Lower leg skin (tissue), 4 donors: Measurements from ENCODE around the gene MYO19. TPM values are rescaled to one million over a fixed set of nuclear protein-coding genes. Genes with fewer than 3 reads are reported as not detected.
A peak's percentile ranks its signal among the peaks of the same experiment; 100 is the strongest.

Source experiments
- DNase-seq, 2 donors: peaks; one replicate each; pipeline ENCODE4 v3.0.0-alpha.2; 2019; ENCODE audit warnings: low spot score in 2 of 2
- H3K4me3 ChIP-seq: fragments of 200-600 bp; sonication (generic); 2 replicates; pipeline ENCODE4 v1.5.1; 2017; ENCODE audit warnings: mild to moderate bottlenecking, low read depth; ENCODE audit not compliant: poor library complexity, severe bottlenecking
- CTCF ChIP-seq, 3 donors: fragments of 450-650 bp; IDR thresholded peaks; one replicate each; pipeline ENCODE4 v1.5.1; 2016; ENCODE audit warnings: antibody characterized with exemption in 3 of 3, mild to moderate bottlenecking in 3 of 3, moderate library complexity in 2 of 3
- POLR2A ChIP-seq, 2 donors: fragments of 450-650 bp; IDR thresholded peaks; one replicate each; pipeline ENCODE4 v1.6.1; 2016 to 2017; ENCODE audit warnings: antibody characterized with exemption in 2 of 2, mild to moderate bottlenecking in 1 of 2, moderate library complexity in 1 of 2
- WGBS, 2 donors: methylation state at CpG; one replicate each; pipeline ENCODE4 v1.1.5; 2018; 5-methylcytosine and 5-hydroxymethylcytosine counted together
- intact Hi-C: fragments of 100-400 bp; cut with DNase I; formaldehyde crosslinking; loops from one replicate; pipeline ENCODE4 v1.15.0; 2023; ENCODE audit warnings: low total_unique reads
- total RNA-seq, 4 donors: library from RNA; depleted of rRNA; stranded (reverse); fragments of >200 nt; gene quantifications; one replicate each; pipeline ENCODE4 v1.1.0, GENCODE V29; 2016

MYO19 gene
- total RNA-seq, 4 donors from 2014 or later: 70.5 to 167 (median 88.1) TPM

DNA sequence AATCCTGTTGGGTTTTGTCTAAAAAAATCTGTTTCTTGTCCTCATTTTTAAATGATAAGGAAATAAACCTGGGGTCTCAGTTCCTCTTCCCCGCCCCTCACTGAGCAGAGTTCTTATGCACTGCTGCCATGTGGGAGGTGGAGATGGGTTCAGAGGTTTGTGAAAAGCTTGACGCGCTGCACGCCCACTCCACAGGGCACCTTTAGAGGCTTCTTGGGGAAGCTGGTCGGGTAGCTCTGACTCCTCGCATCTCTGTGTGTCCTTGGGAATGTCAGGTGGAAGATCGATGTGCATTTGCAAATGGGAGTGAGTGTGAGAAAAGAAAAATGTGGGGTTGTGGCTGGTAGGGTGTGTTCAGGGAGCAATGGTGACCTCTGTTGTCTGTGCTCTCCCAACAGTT lies 52.8 kb downstream of the MYO19 start:
- DNase-seq: peak in 1 of 2 donors; percentile 49
- no peak overlapping the region for H3K4me3 ChIP-seq
- intact Hi-C loops: loop anchor here (10.0 kb wide), 1 partner anchor 517 kb away; no protein-coding TSS in a partner anchor
- 82 to 85% methylated on average over 7 of the region's 7 CpGs for WGBS, 2 donors
- no peak for TF ChIP-seq CTCF (IDR thresholded peaks at IDR 0.05)
- no peak for TF ChIP-seq POLR2A (IDR thresholded peaks at IDR 0.05)

DNA sequence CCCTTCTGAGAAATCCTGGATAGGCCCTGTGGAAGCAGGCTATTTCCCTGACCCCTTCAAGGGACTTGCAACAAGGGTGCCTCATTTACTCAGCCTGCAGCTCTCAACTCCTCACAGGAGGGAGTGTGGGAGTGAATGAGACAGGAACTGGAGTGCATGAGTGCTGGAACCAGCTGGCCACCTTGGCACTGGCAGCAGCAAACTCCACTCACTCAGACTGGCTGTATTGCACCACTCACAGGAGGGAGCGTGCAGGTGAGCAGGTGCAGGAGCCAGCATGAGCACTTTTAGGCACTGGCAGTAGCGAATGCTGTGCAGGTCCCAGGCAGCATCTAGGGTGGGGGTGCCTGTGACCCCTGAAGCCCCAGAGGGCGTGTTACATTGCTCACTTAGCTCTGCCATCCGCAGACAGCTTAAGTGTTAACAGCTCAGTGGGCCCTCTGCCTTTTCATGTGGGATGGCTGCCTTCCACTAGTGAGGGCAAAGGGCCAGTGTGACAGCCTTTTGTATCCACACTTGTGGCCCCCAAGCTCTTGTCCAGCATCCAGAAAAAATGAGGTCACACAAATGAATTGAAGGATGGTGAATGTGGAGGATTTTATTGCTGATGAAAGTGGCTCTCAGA lies 59.2 kb downstream of the MYO19 start:
- H3K4me3 ChIP-seq: no peak overlapping the region
- WGBS, 2 donors: 47 to 68% methylated on average over 4 of the region's 4 CpGs
- intact Hi-C loops: no loop called here
- TF ChIP-seq CTCF (IDR thresholded peaks at IDR 0.05) (no peak), POLR2A (IDR thresholded peaks at IDR 0.05) (no peak)
- DNase-seq: no peak

GRCh38 chr17:36474571-36474970 lies 60.1 kb downstream of the MYO19 start:
- no peak overlapping the region for H3K4me3 ChIP-seq
- TF ChIP-seq POLR2A (IDR thresholded peaks at IDR 0.05): no peak
- no peak for TF ChIP-seq CTCF (IDR thresholded peaks at IDR 0.05)
- intact Hi-C loops: no loop called here
- WGBS, 2 donors: 36 to 53% methylated on average over 7 of the region's 7 CpGs
- no peak for DNase-seq

DNA sequence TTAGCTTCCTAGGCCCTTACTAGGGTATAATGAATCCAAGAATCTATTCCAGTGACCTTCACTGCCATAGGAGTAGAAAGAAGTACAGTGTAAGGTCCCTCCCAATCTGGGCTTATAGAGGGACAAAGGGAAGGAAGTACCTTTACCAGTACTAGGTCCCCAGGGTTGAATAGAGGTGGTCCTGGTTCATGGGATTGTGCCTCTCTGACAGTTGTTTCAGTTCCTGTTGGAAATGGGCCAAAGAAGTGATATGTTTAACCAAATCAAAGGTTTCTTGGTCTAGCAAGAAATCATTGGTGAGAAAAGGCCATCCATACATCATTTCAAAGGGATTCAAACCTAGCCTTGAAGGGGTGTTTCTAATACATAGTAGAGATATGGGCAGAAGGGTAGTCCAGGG lies 64.2 kb downstream of the MYO19 start:
- no peak overlapping the region for H3K4me3 ChIP-seq
- TF ChIP-seq POLR2A (IDR thresholded peaks at IDR 0.05) (no peak), CTCF (IDR thresholded peaks at IDR 0.05) (no peak)
- intact Hi-C loops: no loop called here
- DNase-seq: no peak

GRCh38 chr17:36469733-36470132 lies 64.9 kb downstream of the MYO19 start:
- 68 to 71% methylated on average over 7 of the region's 7 CpGs for WGBS, 2 donors
- intact Hi-C loops: no loop called here
- TF ChIP-seq POLR2A (IDR thresholded peaks at IDR 0.05) (no peak), CTCF (IDR thresholded peaks at IDR 0.05) (no peak)
- DNase-seq: peak in 1 of 2 donors; percentile 59
- H3K4me3 ChIP-seq: no peak overlapping the region
